H1 (cell line): ENCODE measurements around the gene DNM2.

Experiments
- BCL11A ChIP-seq, 2 experiments: IDR thresholded peaks; one replicate each; pipeline ENCODE4 v1.6.1; 2011; ENCODE audit warnings: low read depth in 2 of 2, low read length in 2 of 2, mild to moderate bottlenecking in 2 of 2
- NRF1 ChIP-seq: IDR thresholded peaks from 2 replicates; pipeline ENCODE4 v1.6.1; 2011; ENCODE audit warnings: mild to moderate bottlenecking, low read depth, low read length, improper control_type of control experiment
- PHF8 ChIP-seq: fragments of 200-600 bp; sonication (generic); conservative IDR thresholded peaks from 2 replicates; pipeline ENCODE4 v1.7.1; 2012; ENCODE audit warnings: low read depth, mild to moderate bottlenecking, inconsistent platforms, low read length, moderate library complexity
- POLR2A ChIP-seq, 2 experiments: IDR thresholded peaks; 1 replicate in 1 of 2; 2 replicates in 1 of 2; pipeline ENCODE4 v1.6.1; 2011; ENCODE audit warnings: low read depth in 2 of 2, low read length in 2 of 2, mild to moderate bottlenecking in 2 of 2; ENCODE audit errors: control extremely low read depth in 1 of 2
- RFX5 ChIP-seq: IDR thresholded peaks from 2 replicates; pipeline ENCODE4 v1.6.1; 2011; ENCODE audit warnings: low read depth, low read length, improper control_type of control experiment, borderline replicate concordance
- TF ChIP-seq, protein P1 (sequence below): fragments of 300-600 bp; sonication (generic); IDR thresholded peaks from 2 replicates; pipeline ENCODE4 v1.7.1; 2012; ENCODE audit warnings: low read length, moderate library complexity, mild to moderate bottlenecking, inconsistent platforms; ENCODE audit not compliant: insufficient replicate concordance
- TF ChIP-seq, protein P2 (sequence below), 3 experiments: IDR thresholded peaks; 1 replicate in 2 of 3; 2 replicates in 1 of 3; pipeline versions ENCODE4 v1.5.1 to v1.6.1; 2011; ENCODE audit warnings: low read length in 3 of 3, mild to moderate bottlenecking in 3 of 3, inconsistent platforms in 2 of 3, low read depth in 1 of 3, moderate library complexity in 1 of 3; ENCODE audit not compliant: insufficient read depth in 1 of 3; ENCODE audit errors: control extremely low read depth in 1 of 3

DNA sequence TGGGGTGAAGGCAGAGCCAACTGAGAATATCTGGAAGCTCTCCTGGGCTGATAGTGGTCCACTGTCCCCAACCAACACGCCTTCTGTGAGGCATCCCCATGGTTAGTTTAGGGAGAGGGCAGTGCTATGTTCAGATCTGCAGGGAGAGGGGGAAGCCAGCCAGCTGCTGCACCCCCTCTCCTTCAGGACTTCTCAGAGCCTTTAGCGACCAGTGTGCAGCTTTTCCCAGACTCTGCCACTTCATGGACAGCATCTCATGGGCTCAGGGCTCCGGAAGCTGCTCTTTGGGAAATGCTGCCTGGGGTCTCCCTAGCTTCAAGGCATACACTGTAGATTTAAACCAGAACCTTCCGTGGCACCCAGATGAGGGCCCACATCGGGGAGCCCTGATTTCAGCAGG lies 84.6 kb downstream of the DNM2 start:
- TF ChIP-seq, protein P1, sequence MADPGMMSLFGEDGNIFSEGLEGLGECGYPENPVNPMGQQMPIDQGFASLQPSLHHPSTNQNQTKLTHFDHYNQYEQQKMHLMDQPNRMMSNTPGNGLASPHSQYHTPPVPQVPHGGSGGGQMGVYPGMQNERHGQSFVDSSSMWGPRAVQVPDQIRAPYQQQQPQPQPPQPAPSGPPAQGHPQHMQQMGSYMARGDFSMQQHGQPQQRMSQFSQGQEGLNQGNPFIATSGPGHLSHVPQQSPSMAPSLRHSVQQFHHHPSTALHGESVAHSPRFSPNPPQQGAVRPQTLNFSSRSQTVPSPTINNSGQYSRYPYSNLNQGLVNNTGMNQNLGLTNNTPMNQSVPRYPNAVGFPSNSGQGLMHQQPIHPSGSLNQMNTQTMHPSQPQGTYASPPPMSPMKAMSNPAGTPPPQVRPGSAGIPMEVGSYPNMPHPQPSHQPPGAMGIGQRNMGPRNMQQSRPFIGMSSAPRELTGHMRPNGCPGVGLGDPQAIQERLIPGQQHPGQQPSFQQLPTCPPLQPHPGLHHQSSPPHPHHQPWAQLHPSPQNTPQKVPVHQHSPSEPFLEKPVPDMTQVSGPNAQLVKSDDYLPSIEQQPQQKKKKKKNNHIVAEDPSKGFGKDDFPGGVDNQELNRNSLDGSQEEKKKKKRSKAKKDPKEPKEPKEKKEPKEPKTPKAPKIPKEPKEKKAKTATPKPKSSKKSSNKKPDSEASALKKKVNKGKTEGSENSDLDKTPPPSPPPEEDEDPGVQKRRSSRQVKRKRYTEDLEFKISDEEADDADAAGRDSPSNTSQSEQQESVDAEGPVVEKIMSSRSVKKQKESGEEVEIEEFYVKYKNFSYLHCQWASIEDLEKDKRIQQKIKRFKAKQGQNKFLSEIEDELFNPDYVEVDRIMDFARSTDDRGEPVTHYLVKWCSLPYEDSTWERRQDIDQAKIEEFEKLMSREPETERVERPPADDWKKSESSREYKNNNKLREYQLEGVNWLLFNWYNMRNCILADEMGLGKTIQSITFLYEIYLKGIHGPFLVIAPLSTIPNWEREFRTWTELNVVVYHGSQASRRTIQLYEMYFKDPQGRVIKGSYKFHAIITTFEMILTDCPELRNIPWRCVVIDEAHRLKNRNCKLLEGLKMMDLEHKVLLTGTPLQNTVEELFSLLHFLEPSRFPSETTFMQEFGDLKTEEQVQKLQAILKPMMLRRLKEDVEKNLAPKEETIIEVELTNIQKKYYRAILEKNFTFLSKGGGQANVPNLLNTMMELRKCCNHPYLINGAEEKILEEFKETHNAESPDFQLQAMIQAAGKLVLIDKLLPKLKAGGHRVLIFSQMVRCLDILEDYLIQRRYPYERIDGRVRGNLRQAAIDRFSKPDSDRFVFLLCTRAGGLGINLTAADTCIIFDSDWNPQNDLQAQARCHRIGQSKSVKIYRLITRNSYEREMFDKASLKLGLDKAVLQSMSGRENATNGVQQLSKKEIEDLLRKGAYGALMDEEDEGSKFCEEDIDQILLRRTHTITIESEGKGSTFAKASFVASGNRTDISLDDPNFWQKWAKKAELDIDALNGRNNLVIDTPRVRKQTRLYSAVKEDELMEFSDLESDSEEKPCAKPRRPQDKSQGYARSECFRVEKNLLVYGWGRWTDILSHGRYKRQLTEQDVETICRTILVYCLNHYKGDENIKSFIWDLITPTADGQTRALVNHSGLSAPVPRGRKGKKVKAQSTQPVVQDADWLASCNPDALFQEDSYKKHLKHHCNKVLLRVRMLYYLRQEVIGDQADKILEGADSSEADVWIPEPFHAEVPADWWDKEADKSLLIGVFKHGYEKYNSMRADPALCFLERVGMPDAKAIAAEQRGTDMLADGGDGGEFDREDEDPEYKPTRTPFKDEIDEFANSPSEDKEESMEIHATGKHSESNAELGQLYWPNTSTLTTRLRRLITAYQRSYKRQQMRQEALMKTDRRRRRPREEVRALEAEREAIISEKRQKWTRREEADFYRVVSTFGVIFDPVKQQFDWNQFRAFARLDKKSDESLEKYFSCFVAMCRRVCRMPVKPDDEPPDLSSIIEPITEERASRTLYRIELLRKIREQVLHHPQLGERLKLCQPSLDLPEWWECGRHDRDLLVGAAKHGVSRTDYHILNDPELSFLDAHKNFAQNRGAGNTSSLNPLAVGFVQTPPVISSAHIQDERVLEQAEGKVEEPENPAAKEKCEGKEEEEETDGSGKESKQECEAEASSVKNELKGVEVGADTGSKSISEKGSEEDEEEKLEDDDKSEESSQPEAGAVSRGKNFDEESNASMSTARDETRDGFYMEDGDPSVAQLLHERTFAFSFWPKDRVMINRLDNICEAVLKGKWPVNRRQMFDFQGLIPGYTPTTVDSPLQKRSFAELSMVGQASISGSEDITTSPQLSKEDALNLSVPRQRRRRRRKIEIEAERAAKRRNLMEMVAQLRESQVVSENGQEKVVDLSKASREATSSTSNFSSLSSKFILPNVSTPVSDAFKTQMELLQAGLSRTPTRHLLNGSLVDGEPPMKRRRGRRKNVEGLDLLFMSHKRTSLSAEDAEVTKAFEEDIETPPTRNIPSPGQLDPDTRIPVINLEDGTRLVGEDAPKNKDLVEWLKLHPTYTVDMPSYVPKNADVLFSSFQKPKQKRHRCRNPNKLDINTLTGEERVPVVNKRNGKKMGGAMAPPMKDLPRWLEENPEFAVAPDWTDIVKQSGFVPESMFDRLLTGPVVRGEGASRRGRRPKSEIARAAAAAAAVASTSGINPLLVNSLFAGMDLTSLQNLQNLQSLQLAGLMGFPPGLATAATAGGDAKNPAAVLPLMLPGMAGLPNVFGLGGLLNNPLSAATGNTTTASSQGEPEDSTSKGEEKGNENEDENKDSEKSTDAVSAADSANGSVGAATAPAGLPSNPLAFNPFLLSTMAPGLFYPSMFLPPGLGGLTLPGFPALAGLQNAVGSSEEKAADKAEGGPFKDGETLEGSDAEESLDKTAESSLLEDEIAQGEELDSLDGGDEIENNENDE = no peak
- TF ChIP-seq, protein P2, sequence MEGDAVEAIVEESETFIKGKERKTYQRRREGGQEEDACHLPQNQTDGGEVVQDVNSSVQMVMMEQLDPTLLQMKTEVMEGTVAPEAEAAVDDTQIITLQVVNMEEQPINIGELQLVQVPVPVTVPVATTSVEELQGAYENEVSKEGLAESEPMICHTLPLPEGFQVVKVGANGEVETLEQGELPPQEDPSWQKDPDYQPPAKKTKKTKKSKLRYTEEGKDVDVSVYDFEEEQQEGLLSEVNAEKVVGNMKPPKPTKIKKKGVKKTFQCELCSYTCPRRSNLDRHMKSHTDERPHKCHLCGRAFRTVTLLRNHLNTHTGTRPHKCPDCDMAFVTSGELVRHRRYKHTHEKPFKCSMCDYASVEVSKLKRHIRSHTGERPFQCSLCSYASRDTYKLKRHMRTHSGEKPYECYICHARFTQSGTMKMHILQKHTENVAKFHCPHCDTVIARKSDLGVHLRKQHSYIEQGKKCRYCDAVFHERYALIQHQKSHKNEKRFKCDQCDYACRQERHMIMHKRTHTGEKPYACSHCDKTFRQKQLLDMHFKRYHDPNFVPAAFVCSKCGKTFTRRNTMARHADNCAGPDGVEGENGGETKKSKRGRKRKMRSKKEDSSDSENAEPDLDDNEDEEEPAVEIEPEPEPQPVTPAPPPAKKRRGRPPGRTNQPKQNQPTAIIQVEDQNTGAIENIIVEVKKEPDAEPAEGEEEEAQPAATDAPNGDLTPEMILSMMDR (IDR thresholded peaks at IDR 0.05; ENCODE audit: control extremely low read depth in 1 of 3, insufficient read depth in 1 of 3, low read depth in 1 of 3, low read length in 3 of 3) = no peak
- no peak for TF ChIP-seq PHF8
- TF ChIP-seq NRF1 = no peak
- TF ChIP-seq BCL11A (IDR thresholded peaks at IDR 0.05; ENCODE audit: low read depth in 2 of 2, low read length in 2 of 2) = no peak
- TF ChIP-seq POLR2A (IDR thresholded peaks at IDR 0.05; ENCODE audit: control extremely low read depth in 1 of 2, low read depth in 2 of 2, low read length in 2 of 2) = no peak
- no peak for TF ChIP-seq RFX5
